Uterus (tissue), 4 donors: Measurements from ENCODE around the gene BAK1. TPM values are rescaled to one million over a fixed set of nuclear protein-coding genes. Genes with fewer than 3 reads are reported as not detected.
"Not testable (repeated sequence)": the region's sequence is repeated elsewhere in the genome, so short reads cannot be mapped to it uniquely, and the experiment has no call there.

Source experiments
- DNase-seq, 2 donors: peaks; one replicate each; pipeline ENCODE4 v3.0.0-alpha.2; 2019 to 2020
- H3K27ac ChIP-seq, 2 donors: fragments of 200-600 bp; sonication (generic); 1 replicate in 1 of 2; 2 replicates in 1 of 2; pipeline ENCODE4 v1.5.1; 2016 to 2018
- H3K27me3 ChIP-seq, 2 donors: fragments of 200-600 bp; sonication (generic); one replicate each; pipeline ENCODE4 v1.5.1; 2018 to 2019; ENCODE audit warnings: control low read depth in 1 of 2
- H3K36me3 ChIP-seq, 2 donors: fragments of 200-600 bp; sonication (generic); one replicate each; pipeline ENCODE4 v1.5.1; 2019; ENCODE audit warnings: control low read depth in 1 of 2
- H3K4me1 ChIP-seq, 2 donors: fragments of 200-600 bp; sonication (generic); one replicate each; pipeline ENCODE4 v1.5.1; 2018 to 2019; ENCODE audit warnings: control low read depth in 1 of 2
- H3K4me3 ChIP-seq, 2 donors: fragments of 200-600 bp; sonication (generic); 1 replicate in 1 of 2; 2 replicates in 1 of 2; pipeline ENCODE4 v1.5.1; 2018 to 2019; ENCODE audit warnings: mild to moderate bottlenecking in 1 of 2
- H3K9me3 ChIP-seq, 2 donors: fragments of 200-600 bp; sonication (generic); one replicate each; pipeline ENCODE4 v1.5.1; 2019; ENCODE audit warnings: control low read depth in 1 of 2
- POLR2A ChIP-seq, 2 donors: fragments of 450-650 bp; IDR thresholded peaks; one replicate each; pipeline ENCODE4 v1.6.1; 2016; ENCODE audit warnings: antibody characterized with exemption in 2 of 2, mild to moderate bottlenecking in 1 of 2, moderate library complexity in 1 of 2
- intact Hi-C: fragments of 100-400 bp; cut with DNase I; formaldehyde crosslinking; loops from one replicate; pipeline ENCODE4 v1.15.1; 2023; ENCODE audit warnings: low total_unique reads
- total RNA-seq, 4 donors: library from RNA; depleted of rRNA in 3 of 4; stranded (reverse); fragments of >200 nt in 3 of 4; gene quantifications; one replicate each; pipeline versions ENCODE4 v1.1.0 to v1.2.4, GENCODE V29; 2014 to 2023
- TF ChIP-seq, protein P1 (sequence below), 4 experiments: fragments of 200-600 bp in 2 of 4; fragments of 450-650 bp in 2 of 4; sonication (generic) in 2 of 4; IDR thresholded peaks; one replicate each; pipeline ENCODE4 v1.5.1; 2016 to 2019; ENCODE audit warnings: antibody characterized with exemption in 4 of 4, mild to moderate bottlenecking in 2 of 4, moderate library complexity in 1 of 4
- donor health status: DM: yes; HTN: yes; CAD: no.

BAK1 gene
- total RNA-seq, 4 donors from 2014 or later: 0.88 to 15.3 (median 6.1) TPM

DNA sequence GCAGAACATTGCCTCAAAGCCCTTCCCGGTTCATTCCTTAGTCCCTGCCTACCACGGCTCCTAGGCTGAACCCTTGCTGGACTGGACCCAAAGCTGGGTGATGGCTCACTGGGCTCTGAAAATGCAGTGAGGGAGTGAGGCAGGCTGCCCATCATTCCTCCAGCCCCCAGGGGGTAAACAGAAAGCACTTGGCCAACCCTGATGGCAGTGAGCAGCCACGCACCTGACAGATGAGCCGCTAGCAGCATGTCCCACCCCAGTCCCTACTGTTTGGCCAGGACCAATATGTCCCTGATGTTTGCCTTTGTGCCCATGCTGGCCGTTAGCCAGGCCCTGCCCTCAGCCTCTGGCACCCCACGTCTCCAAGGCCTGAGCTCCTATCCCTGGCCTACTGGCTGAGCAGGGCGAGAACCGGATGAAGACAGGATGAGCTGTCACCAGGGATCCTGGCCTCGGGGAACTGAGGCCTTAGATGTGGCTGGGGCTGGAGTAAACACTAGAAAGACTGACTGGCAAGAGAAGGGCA lies 19.4 kb upstream of the BAK1 start:
- Histone ChIP-seq H3K4me1 (no peaks in the 10 kb centered on the region), H3K27ac (no peak overlapping the region), H3K36me3 (no peaks in the 10 kb centered on the region), H3K4me3 (no peak overlapping the region), H3K27me3 (no peaks in the 10 kb centered on the region), H3K9me3 (peaks cover 0 to 1% of the 10 kb centered on the region in 2 donors)
- no peak for TF ChIP-seq POLR2A (IDR thresholded peaks at IDR 0.05)
- TF ChIP-seq, protein P1, sequence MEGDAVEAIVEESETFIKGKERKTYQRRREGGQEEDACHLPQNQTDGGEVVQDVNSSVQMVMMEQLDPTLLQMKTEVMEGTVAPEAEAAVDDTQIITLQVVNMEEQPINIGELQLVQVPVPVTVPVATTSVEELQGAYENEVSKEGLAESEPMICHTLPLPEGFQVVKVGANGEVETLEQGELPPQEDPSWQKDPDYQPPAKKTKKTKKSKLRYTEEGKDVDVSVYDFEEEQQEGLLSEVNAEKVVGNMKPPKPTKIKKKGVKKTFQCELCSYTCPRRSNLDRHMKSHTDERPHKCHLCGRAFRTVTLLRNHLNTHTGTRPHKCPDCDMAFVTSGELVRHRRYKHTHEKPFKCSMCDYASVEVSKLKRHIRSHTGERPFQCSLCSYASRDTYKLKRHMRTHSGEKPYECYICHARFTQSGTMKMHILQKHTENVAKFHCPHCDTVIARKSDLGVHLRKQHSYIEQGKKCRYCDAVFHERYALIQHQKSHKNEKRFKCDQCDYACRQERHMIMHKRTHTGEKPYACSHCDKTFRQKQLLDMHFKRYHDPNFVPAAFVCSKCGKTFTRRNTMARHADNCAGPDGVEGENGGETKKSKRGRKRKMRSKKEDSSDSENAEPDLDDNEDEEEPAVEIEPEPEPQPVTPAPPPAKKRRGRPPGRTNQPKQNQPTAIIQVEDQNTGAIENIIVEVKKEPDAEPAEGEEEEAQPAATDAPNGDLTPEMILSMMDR (IDR thresholded peaks at IDR 0.05): no peak
- intact Hi-C loops: no loop called here
- DNase-seq: no peak

DNA sequence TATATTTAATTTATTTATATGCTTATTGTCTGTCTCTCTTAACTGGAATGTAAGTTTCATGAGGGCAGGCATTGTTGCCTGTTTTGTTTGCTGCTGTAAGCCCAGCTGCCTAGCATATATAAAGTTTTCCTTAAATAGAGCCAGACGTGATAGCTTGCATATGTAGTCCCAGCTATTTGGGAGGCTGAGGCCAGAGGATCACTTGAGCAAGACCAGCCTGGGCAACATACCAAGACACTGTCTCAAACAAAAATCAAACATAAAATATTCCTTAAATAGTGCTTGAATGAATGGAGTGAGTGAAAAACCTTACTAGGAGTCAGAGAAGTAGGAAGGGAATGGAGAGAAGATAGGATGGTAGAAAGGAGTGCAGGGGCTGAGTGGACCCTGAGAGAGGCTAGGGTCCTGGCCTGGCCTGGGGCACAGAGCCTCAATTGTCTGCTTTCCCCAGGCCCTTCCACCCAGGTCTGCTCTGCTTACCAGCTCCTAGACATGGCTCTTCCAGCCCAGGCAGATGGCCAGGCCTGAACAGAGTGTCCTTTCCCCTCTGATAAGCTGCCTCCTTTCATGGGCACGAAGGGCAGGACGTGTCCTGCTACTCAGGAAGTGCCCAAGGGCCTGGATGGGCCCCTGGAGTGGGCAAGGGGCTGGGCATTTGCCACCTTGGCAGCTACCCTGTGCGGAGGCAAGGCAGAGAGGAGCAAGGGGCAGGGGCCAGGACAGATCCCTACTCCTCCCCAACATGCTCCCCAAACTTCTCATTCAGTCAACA lies 17.7 kb upstream of the BAK1 start:
- Histone ChIP-seq H3K27me3 (no peaks in the 10 kb centered on the region), H3K9me3 (no peaks in the 10 kb centered on the region), H3K36me3 (no peaks in the 10 kb centered on the region), H3K4me3 (no peak overlapping the region), H3K4me1 (no peaks in the 10 kb centered on the region), H3K27ac (no peak overlapping the region)
- intact Hi-C loops: no loop called here
- no peak for DNase-seq
- no peak for TF ChIP-seq POLR2A (IDR thresholded peaks at IDR 0.05)
- TF ChIP-seq, protein P1 (IDR thresholded peaks at IDR 0.05): no peak

DNA sequence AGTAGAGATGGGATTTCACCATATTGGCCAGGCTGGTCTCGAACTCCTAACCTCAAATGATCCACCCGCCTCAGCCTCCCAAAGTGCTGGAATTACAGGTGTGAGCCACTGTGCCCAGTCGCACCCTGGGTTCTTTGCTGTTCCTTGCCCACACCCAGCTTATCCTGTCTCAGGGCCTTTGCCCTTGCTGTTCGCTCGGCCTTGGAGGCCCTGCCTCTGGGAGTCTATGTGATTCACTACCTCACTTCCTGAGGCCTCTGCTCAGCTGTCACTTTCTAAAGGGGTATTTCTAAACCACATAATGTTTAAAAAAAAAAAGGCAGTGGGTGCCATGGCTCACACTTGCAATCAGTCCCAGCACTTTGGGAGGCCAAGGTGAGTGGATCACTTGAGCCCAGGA lies 16.8 kb upstream of the BAK1 start:
- not testable (repeated sequence) for H3K27ac ChIP-seq, H3K27me3 ChIP-seq

DNA sequence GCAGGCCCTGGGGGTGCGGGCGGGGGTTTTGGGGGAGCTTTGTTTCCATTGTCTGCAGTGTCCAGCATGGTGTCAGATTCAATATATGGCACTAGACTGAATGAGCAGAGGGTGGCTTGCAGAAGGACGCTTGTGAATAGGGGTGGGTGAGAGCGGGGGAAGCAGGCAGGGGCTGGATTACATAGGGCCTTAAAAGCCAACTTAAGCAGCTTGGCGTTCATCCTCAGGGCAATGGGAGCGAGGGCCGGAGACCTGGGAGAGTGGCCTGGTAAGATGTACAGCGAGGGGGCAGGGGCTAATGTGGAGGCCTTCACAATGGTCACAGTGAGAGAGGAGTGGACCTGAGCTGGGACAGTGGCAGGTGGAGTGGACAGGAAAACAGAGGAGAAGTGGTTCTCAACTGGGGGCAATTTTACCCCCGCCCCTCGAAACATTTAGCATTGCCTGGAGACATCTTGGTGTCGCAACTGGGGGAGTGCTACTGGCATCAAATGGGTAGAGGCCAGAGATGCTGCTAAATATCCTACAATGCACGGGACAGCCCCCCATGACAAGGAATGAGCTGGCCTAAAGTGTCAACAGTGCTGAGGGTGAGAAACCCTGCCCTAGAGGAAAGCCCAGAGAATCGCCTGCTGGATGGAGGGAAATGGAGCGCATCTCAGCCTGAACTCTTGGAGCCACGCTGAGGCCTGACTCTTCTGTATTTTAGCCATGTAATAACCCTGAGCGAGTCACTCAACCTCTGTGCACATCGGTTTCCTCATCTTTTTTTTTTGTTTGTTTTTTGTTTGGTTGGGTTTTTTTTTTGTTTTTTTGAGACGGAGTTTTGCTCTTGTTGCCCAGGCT lies 15.1 kb upstream of the BAK1 start:
- Histone ChIP-seq H3K27ac (no peak overlapping the region), H3K4me3 (no peak overlapping the region), H3K9me3 (no peaks in the 10 kb centered on the region), H3K4me1 (no peaks in the 10 kb centered on the region), H3K36me3 (no peaks in the 10 kb centered on the region), H3K27me3 (no peaks in the 10 kb centered on the region)
- intact Hi-C loops: no loop called here
- TF ChIP-seq POLR2A (IDR thresholded peaks at IDR 0.05): no peak
- TF ChIP-seq, protein P1 (IDR thresholded peaks at IDR 0.05): no peak
- no peak for DNase-seq

More for the DNA sequence above, 16.8 kb upstream of the BAK1 start:
- H3K9me3 ChIP-seq, H3K4me1 ChIP-seq, DNase-seq, H3K4me3 ChIP-seq, intact Hi-C loops, H3K36me3 ChIP-seq: not testable (repeated sequence)

DNA sequence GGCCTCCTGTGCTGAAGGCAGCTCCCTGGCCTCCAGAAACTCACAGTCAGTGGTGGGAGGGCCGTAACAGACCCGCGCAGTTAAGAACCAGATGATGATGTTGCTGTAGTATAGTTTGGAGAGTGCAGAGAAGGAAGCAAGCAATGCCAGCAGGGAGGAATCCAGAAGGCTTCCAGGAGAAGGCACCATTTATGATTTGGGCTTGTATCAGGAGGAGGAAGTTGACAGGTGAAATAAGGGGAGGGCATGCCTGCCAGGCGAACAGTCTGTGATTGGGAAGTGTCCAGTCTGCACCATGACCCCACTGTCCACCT lies 13.3 kb upstream of the BAK1 start:
- intact Hi-C loops: no loop called here
- Histone ChIP-seq H3K36me3 (no peaks in the 10 kb centered on the region), H3K27me3 (no peaks in the 10 kb centered on the region), H3K9me3 (no peaks in the 10 kb centered on the region), H3K27ac (no peak overlapping the region), H3K4me1 (peaks cover 0 to 4% of the 10 kb centered on the region in 2 donors), H3K4me3 (no peak overlapping the region)
- TF ChIP-seq, protein P1 (IDR thresholded peaks at IDR 0.05): no peak
- TF ChIP-seq POLR2A (IDR thresholded peaks at IDR 0.05): no peak
- DNase-seq: no peak
